Prostate gland (tissue), 2 donors: ENCODE measurements around the gene YEATS2. TPM values are rescaled to one million over a fixed set of nuclear protein-coding genes. Genes with fewer than 3 reads are reported as not detected.

ENCODE experiments used
- DNase-seq: peaks from one replicate; pipeline ENCODE4 v3.0.0-alpha.2; 2019; ENCODE audit warnings: low spot score
- H3K27ac ChIP-seq, 2 donors: fragments of 200-600 bp; sonication (generic); 2 replicates each; pipeline ENCODE4 v1.5.1; 2017 to 2019
- H3K27me3 ChIP-seq: fragments of 200-600 bp; sonication (generic); replicated peaks from 2 replicates; pipeline ENCODE4 v1.5.1; 2019; ENCODE audit not compliant: insufficient read depth
- H3K36me3 ChIP-seq, 2 donors: fragments of 200-600 bp; sonication (generic); 1 replicate in 1 of 2; 2 replicates in 1 of 2; pipeline versions ENCODE4 v1.5.1 to v1.8.1; 2017 to 2019
- H3K4me1 ChIP-seq: fragments of 200-600 bp; sonication (generic); replicated peaks from 2 replicates; pipeline ENCODE4 v1.5.1; 2019
- H3K4me3 ChIP-seq, 2 donors: fragments of 200-600 bp; sonication (generic); 2 replicates each; pipeline ENCODE4 v1.5.1; 2017 to 2019
- H3K9me3 ChIP-seq: fragments of 200-600 bp; sonication (generic); 2 replicates; pipeline ENCODE4 v1.5.1; 2017
- CTCF ChIP-seq, 4 experiments: fragments of 200-600 bp in 2 of 4; fragments of 450-650 bp in 2 of 4; sonication (generic) in 2 of 4; IDR thresholded peaks; 1 replicate in 3 of 4; 2 replicates in 1 of 4; pipeline ENCODE4 v1.5.1; 2016 to 2019; ENCODE audit warnings: antibody characterized with exemption in 4 of 4, mild to moderate bottlenecking in 2 of 4, moderate library complexity in 2 of 4
- POLR2A ChIP-seq: fragments of 450-650 bp; IDR thresholded peaks from one replicate; pipeline ENCODE4 v1.6.1; 2016; ENCODE audit warnings: antibody characterized with exemption, mild to moderate bottlenecking
- POLR2AphosphoS5 ChIP-seq: sonication (generic); formaldehyde crosslinking; IDR thresholded peaks from one replicate; pipeline ENCODE4 v1.6.1; 2017; ENCODE audit warnings: antibody characterized with exemption
- WGBS: methylation state at CpG from one replicate; pipeline ENCODE4 v1.1.5; 2018; 5-methylcytosine and 5-hydroxymethylcytosine counted together
- intact Hi-C: fragments of 100-400 bp; cut with DNase I; formaldehyde crosslinking; loops from one replicate; pipeline ENCODE4 v1.14.2; 2022
- total RNA-seq, 2 donors: library from RNA; depleted of rRNA; stranded (reverse); fragments of >200 nt; gene quantifications; one replicate each; pipeline ENCODE4 v1.1.0, GENCODE V29; 2016

YEATS2 gene
- total RNA-seq, 2 donors from 2014 or later: 24.1 to 24.8 TPM

- no peaks in the 10 kb centered on the region for H3K4me1 ChIP-seq
- no peak overlapping the region for H3K4me3 ChIP-seq
- WGBS: 97% methylated on average over 11 of the region's 11 CpGs
- H3K27me3 ChIP-seq: no peaks in the 10 kb centered on the region
- intact Hi-C loops: no loop called here
- DNase-seq: no peak
- TF ChIP-seq POLR2AphosphoS5: no peak
- TF ChIP-seq POLR2A: no peak
- no peak for TF ChIP-seq CTCF (IDR thresholded peaks at IDR 0.05)
- H3K27ac ChIP-seq: no peak overlapping the region
- no peaks in the 10 kb centered on the region for H3K36me3 ChIP-seq
- no peaks in the 10 kb centered on the region for H3K9me3 ChIP-seq
Observed at GRCh38 chr3:183690402-183690995, 7.1 kb upstream of the YEATS2 start.

- no peak for DNase-seq
- TF ChIP-seq POLR2AphosphoS5: no peak
- Histone ChIP-seq H3K36me3 (no peaks in the 10 kb centered on the region), H3K27ac (no peak overlapping the region), H3K27me3 (no peaks in the 10 kb centered on the region), H3K9me3 (no peaks in the 10 kb centered on the region), H3K4me3 (no peak overlapping the region), H3K4me1 (no peaks in the 10 kb centered on the region)
- intact Hi-C loops: no loop called here
- 95% methylated on average over 10 of the region's 10 CpGs for WGBS
Observed at GRCh38 chr3:183692436-183692835, 5.2 kb upstream of the YEATS2 start.

GRCh38 chr3:183695569-183696364 lies 1.8 kb upstream of the YEATS2 start:
- intact Hi-C loops: loop anchor here (5.0 kb wide), 1 partner anchor 58 kb away; the partner anchor contains the start of gene KLHL24
- 92% methylated on average over 7 of the region's 7 CpGs for WGBS
- TF ChIP-seq CTCF (IDR thresholded peaks at IDR 0.05): no peak
- TF ChIP-seq POLR2AphosphoS5: no peak
- no peak for TF ChIP-seq POLR2A
- H3K27me3 ChIP-seq: no peaks in the 10 kb centered on the region
- H3K4me1 ChIP-seq: peaks cover 5% of the 10 kb centered on the region
- DNase-seq: no peak
- no peaks in the 10 kb centered on the region for H3K36me3 ChIP-seq
- no peak overlapping the region for H3K27ac ChIP-seq
- no peak overlapping the region for H3K4me3 ChIP-seq
- H3K9me3 ChIP-seq: no peaks in the 10 kb centered on the region

- Histone ChIP-seq H3K4me3 (peak overlapping the region; percentile 86 to 96), H3K36me3 (no peaks in the 10 kb centered on the region), H3K9me3 (no peaks in the 10 kb centered on the region), H3K27ac (peak overlapping the region; percentile 88), H3K4me1 (peaks cover 5% of the 10 kb centered on the region), H3K27me3 (no peaks in the 10 kb centered on the region)
- intact Hi-C loops: loop anchor here (5.0 kb wide), 1 partner anchor 60 kb away; the partner anchor contains the start of gene KLHL24
- DNase-seq: no peak
- no peak for TF ChIP-seq CTCF (IDR thresholded peaks at IDR 0.05)
- TF ChIP-seq POLR2AphosphoS5: no peak
- TF ChIP-seq POLR2A: no peak
- 39% methylated on average over 4 of the region's 4 CpGs for WGBS
Observed at GRCh38 chr3:183697123-183697609, 431 bp upstream of the YEATS2 start.

GRCh38 chr3:183698318-183698751 lies 738 bp downstream of the YEATS2 start:
- WGBS: under 1% methylated on average over 13 of the region's 13 CpGs
- Histone ChIP-seq H3K4me3 (peak overlapping the region; percentile 86 to 96), H3K36me3 (no peaks in the 10 kb centered on the region), H3K4me1 (peaks cover 5% of the 10 kb centered on the region), H3K27me3 (no peaks in the 10 kb centered on the region), H3K27ac (peak overlapping the region; percentile 88), H3K9me3 (no peaks in the 10 kb centered on the region)
- DNase-seq: no peak
- intact Hi-C loops: loop anchor here (5.0 kb wide), 1 partner anchor 61 kb away; the partner anchor contains the start of gene KLHL24
- TF ChIP-seq CTCF (IDR thresholded peaks at IDR 0.05) (no peak), POLR2A (no peak), POLR2AphosphoS5 (no peak)
